GM06990 (cell line): ENCODE results near the gene JMJD7.

Experiments used
- DNase-seq: peaks from one replicate; pipeline ENCODE4 v3.0.0-alpha.2; 2011; ENCODE audit not compliant: insufficient read length; ENCODE audit errors: extremely low read depth
- H3K27me3 ChIP-seq: replicated peaks from 2 replicates; pipeline ENCODE4 v1.6.0; 2011; ENCODE audit warnings: low read length; ENCODE audit not compliant: control insufficient read depth, insufficient read depth
- H3K36me3 ChIP-seq: 2 replicates; pipeline ENCODE4 v1.5.1; 2011; ENCODE audit warnings: low read length; ENCODE audit not compliant: control insufficient read depth, insufficient read depth
- H3K4me3 ChIP-seq: replicated peaks from 2 replicates; pipeline ENCODE4 v1.5.1; 2011; ENCODE audit warnings: low read depth, mild to moderate bottlenecking, control low read depth, low read length
- TF ChIP-seq, protein P1 (sequence below): IDR thresholded peaks from 2 replicates; pipeline ENCODE4 v1.5.1; 2011; ENCODE audit warnings: low read length, control low read depth, mild to moderate bottlenecking, inconsistent platforms; ENCODE audit not compliant: insufficient read depth, poor library complexity, severe bottlenecking

The JMJD7 gene

DNA sequence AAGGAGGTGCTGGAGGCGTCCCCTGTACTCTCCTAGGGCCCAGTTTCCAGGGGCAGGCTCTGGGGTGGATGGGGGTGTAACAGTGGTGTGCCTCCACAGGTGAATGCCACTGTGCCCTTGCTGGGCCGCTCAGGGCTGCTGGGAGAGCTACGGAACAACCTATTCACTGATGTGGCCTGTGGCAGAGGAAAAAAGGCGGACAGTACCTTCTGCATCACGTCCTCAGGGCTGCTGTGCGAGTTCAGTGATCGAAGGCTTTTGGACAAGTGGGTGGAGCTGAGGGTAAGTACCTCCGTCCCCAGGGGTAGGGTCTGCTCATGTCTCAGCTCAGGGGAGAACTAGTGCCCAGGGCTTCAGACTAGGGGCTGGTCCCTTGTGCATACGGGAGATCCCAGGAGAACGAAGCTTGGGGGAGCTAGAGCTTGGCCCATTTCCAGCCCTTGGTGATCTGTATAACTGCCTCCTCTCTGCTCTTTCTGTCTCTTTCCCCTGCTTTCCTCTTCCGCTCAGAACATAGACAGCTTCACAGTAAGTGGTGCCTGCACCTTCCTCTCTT lies 15.0 kb upstream of the JMJD7 start:
- no peak overlapping the region for H3K4me3 ChIP-seq
- TF ChIP-seq, protein P1, sequence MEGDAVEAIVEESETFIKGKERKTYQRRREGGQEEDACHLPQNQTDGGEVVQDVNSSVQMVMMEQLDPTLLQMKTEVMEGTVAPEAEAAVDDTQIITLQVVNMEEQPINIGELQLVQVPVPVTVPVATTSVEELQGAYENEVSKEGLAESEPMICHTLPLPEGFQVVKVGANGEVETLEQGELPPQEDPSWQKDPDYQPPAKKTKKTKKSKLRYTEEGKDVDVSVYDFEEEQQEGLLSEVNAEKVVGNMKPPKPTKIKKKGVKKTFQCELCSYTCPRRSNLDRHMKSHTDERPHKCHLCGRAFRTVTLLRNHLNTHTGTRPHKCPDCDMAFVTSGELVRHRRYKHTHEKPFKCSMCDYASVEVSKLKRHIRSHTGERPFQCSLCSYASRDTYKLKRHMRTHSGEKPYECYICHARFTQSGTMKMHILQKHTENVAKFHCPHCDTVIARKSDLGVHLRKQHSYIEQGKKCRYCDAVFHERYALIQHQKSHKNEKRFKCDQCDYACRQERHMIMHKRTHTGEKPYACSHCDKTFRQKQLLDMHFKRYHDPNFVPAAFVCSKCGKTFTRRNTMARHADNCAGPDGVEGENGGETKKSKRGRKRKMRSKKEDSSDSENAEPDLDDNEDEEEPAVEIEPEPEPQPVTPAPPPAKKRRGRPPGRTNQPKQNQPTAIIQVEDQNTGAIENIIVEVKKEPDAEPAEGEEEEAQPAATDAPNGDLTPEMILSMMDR: no peak
- no peak for DNase-seq
- no peaks in the 10 kb centered on the region for H3K27me3 ChIP-seq
- peaks cover 16% of the 10 kb centered on the region for H3K36me3 ChIP-seq

DNA sequence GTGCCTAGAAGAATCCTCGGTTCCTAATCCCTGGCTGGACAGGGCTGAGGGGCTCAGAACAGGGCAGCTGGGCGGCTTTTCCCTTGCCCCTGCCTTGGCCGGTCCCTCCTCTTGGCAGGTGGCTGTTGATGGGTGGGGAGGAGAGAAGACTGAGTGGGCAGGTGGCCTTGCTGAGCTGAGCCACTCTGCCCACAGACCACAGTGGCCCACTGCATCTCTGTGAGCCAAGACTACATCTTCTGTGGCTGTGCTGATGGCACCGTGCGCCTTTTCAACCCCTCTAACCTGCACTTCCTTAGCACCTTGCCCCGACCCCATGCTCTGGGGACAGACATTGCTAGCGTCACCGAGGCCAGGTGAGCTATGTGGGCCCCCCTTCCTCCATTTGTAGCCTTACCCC lies 14.5 kb upstream of the JMJD7 start:
- Histone ChIP-seq H3K4me3 (no peak overlapping the region), H3K27me3 (no peaks in the 10 kb centered on the region), H3K36me3 (peaks cover 17% of the 10 kb centered on the region)
- no peak for DNase-seq
- TF ChIP-seq, protein P1: no peak

DNA sequence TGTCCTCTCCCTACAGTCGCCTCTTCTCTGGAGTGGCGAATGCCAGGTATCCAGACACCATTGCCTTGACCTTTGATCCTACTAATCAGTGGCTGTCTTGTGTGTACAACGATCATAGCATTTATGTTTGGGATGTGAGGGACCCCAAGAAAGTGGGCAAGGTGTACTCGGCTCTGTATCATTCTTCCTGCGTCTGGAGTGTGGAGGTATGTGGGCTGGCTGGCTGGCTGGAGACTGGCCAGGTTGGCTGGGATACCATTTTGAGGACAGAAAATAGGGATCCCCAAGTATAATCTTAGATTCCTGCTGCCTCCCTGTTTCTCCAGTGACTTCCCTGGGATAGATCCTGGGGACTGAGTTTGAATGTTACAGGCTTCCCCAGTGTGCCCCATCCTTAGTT lies 13.4 kb upstream of the JMJD7 start:
- TF ChIP-seq, protein P1: no peak
- Histone ChIP-seq H3K36me3 (peaks cover 26% of the 10 kb centered on the region), H3K27me3 (no peaks in the 10 kb centered on the region), H3K4me3 (no peak overlapping the region)
- DNase-seq: no peak

DNA sequence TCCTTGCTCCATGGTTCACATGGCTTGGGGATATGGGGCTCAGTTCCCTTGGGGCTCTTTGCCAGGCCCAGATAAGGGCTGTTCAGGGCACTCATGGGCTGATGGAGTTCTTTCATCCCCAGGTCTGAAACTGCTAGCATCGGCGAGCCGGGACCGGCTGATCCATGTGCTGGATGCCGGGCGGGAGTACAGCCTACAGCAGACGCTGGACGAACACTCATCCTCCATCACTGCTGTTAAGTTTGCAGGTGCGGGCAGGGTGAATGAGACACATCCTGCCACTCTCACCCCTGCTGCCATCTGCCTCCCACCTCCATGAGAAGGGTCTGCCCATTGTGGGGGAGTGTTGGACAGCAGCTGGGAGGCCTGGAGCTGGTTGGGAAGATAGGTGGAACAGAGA lies 11.1 kb upstream of the JMJD7 start:
- DNase-seq: no peak
- no peak overlapping the region for H3K4me3 ChIP-seq
- peaks cover 26% of the 10 kb centered on the region for H3K36me3 ChIP-seq
- TF ChIP-seq, protein P1: no peak
- H3K27me3 ChIP-seq: no peaks in the 10 kb centered on the region

DNA sequence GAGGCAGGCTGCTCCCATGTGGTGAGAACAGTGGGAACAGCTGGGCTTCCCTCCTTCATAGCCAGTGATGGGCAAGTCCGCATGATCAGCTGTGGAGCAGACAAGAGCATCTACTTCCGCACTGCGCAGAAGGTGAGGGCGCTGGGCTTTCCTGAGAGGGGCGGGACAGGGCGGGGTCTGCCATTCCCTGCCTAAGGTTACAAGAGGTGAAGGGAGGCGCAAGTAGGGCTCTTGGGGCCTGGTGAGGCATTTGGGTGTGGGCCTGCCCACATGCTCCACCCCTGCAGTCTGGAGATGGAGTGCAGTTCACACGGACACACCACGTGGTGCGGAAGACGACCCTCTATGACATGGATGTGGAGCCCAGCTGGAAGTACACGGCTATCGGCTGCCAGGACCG lies 10.6 kb upstream of the JMJD7 start:
- H3K27me3 ChIP-seq: no peaks in the 10 kb centered on the region
- DNase-seq: no peak
- H3K36me3 ChIP-seq: peaks cover 26% of the 10 kb centered on the region
- TF ChIP-seq, protein P1: no peak
- H3K4me3 ChIP-seq: no peak overlapping the region

DNA sequence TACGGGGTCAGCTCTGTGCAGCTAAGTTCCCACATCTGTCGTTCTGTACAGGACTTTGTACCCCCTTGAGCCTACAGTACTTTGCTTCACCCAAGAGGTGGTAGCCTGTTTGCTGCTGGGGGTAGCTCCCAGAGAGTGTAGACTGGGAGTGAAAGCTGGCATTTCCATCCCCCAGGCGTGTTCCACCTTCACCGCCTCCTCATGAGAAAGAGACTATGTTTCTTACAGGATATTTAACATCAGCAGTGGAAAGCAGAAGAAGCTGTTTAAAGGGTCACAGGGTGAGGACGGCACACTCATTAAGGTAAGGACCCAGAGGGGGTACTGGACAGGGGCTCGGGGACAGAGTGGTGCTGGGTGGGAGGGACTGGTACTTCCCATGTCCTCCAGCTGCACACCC lies 10.1 kb upstream of the JMJD7 start:
- TF ChIP-seq, protein P1: no peak
- Histone ChIP-seq H3K36me3 (peaks cover 26% of the 10 kb centered on the region), H3K27me3 (no peaks in the 10 kb centered on the region), H3K4me3 (no peak overlapping the region)
- no peak for DNase-seq
